GM18858 (cell line): ENCODE data around the gene ANKFY1.
"Not testable (repeated sequence)": the region's sequence is repeated elsewhere in the genome, so short reads cannot be mapped to it uniquely, and the experiment has no call there.

Experiments used
- ATAC-seq: cut with Tn5 transposase; IDR thresholded peaks from one replicate; pipeline ENCODE4 v1.9.1; 2021; ENCODE audit not compliant: unreplicated experiment

ANKFY1 gene

DNA sequence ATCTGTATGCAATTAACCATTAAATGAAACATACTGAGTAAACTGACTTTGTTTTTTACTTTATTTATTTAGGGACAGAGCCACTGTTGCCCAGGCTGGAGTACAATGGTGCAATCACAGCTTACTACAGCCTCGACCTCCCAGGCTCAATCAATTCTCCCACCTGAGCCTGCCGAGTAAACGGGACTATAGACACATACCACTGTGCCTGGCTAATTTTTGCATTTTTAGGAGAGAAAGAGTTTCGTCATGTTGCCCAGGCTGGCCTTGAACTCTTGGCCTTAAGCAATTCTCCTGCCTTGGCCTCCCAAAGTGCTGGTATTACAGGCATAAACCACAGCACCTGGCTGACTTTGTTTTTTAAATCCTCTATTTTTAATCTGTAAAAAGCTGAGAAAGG lies 42.6 kb downstream of the ANKFY1 start:
- ATAC-seq, result no peak

DNA sequence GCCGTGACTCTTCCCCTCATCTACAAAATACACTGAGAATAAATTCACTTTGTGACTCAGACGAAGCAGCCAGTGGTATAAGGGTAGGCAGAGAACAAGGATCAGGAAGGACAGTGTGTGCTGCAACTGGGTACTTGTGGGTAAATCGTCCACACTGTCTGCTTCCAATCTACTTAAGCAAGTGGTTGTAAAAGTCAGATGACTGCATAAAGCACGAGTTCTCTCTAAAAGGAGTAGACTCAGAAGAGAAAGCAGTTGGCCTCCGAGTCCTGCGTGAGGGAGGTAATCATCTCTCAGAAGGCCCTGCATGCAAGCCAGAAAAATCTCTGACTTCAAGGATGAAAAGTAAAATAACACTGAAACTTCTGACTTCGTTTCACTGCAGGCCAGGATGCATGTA lies 43.1 kb downstream of the ANKFY1 start:
- no peak for ATAC-seq

DNA sequence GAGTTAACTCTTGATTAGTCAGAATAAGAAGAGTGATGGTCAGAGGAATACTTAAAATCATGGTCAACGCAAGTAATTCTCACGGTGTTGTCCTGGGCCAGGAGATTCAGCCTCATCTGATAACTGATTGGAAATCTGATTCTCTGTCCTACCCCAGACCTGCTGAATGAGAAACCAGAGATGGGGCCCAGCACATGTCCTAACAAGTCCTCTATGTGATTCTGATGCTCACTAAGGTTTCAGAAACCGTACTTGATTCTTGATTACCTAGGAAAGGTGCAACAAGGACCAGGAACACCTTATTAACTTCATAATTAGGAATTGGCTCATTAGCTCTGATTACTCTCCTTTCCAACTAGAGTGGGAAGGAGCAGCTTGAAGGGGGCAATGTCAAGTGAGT lies 44.5 kb downstream of the ANKFY1 start:
- no peak for ATAC-seq

DNA sequence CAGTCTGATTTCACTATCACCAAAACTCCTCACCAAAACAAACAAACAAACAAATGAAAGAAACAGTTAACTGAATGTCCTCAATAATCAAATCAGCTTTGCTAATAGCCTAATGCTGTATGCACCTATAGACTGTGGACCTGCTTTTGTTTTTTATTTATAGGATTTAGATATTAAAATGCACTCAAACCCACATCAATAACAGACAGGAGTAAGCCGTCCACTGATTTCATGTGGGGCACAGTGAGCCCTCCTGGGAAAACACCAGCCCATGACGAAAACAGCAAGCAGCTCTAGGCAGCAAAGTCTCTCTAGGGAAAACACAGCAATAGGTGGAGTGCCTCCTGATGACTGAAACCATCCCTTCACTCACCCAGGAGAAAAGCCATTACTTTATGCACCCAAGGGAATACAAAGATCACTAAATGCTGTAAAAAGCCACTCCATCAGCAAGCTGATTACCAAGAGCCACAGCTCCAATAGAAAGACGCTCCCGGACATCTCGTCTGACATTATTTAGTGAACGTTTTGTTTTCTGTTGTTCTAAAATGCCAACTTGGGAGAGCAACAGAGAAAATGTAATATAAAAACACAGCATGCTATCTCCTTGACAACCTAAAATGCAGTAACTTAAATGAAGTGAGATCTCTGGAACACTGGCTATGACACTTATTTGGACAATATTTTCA lies 47.8 kb downstream of the ANKFY1 start:
- ATAC-seq, result no peak

DNA sequence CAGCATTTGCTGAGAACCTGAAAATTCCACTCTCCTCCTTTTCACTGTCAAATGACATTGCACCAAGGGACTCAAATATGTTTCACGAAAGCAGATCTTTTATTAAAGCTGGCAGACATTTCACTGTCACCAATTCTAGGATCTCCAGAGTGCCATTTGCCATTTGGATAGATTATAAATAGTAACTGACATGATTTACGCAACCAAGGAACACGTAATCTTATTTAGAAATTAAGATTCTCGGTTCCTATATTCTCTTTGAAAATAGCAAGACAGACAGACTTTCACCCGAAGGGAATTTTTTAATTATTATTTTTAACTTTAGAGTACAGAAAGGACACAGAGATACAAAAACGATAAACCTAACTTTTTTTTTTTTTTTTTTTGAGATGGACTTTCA lies 49.6 kb downstream of the ANKFY1 start:
- ATAC-seq, result no peak

DNA sequence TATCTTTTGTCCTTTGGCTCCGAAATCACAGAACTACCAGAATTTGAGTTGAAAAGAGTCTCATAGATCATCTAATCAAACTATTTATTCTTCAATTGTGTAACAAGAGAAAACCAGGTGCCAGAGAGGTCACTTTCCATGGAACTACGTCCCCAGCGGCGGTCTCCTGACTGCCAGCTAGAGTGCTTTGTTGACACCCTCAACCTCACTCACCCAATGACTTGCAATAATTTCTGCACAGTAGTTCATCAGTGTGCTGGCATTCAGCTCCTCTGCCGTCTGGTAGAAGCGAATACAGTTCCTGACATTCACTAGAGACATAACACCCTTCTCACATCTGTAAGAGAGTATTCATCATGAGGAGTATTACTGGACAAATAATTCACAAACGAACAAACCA lies 54.2 kb downstream of the ANKFY1 start:
- no peak for ATAC-seq

DNA sequence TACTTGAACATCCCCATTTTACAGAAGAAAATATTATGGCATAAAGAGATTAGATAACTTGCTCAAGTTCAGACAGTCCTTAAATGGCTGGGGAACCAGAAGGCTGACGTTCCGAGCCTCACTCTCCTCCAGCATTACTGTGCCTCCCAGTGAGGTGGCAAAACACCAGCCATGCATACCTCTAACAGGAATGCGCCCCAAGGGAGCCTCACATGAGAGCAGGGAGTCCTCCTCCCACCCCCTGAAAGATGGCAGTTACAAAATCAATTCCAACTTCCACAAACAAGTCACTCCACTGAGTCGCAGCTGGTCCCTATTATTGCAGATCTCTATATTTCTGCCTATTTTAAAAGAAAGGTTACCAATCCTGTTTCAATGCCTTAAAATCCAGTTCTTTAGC lies 55.5 kb downstream of the ANKFY1 start:
- no peak for ATAC-seq

DNA sequence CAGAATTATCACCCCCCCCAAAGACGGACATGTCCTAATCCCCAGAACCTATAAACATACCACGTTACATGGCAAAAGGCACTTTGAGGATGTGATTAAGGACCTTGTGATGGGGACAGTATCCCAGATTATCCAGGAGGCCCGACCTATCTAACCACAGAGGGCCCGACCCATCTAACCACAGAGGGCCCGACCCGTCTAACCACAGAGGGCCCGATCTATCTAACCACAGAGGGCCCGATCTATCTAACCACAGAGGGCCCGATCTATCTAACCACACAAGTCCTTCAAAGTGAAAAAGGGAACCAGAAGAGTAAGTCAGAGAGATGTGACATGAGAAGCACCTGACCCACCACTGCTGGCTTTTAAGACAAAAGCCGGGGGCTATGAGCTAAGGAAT lies 56.8 kb downstream of the ANKFY1 start:
- no peak for ATAC-seq

DNA sequence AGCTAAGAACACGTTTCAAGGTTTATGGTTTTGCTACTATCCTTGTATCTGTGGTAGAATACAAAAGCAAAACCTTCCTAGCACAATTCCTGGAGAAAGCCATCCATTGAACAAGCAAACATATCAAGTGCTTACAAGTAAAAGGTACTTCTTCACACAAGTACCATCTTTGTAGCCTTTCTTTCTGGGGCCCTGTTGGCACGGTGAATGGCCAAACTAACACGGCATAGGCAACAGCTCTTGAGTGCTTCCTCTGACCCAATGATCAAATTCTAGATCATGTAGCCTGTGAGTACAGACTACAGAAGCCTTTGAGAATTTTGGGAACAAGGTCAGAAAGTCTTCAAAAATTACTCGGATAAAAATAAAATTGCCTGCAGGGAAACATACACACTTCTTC lies 57.9 kb downstream of the ANKFY1 start:
- no peak for ATAC-seq

DNA sequence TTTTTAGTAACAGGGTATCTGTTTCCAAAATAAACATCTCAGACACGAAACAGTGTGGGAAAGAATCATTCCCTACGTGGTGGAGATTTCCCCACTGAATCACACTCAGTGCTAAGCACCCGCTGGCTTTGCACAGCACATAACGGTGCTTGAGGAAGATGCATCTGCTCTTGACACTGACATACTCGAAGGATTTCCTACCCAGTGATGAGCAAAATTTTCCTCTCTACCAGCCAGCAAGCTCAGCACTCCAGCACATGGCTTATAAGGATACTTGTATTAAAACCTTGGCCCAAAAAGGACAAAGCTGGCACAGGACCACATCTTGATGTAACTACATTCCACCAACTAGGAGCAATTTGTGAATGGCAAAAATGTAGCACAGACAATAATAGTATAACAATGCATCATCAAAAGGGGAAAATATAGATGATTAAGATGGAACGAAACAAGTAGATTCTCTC lies 59.0 kb downstream of the ANKFY1 start:
- no peak for ATAC-seq

DNA sequence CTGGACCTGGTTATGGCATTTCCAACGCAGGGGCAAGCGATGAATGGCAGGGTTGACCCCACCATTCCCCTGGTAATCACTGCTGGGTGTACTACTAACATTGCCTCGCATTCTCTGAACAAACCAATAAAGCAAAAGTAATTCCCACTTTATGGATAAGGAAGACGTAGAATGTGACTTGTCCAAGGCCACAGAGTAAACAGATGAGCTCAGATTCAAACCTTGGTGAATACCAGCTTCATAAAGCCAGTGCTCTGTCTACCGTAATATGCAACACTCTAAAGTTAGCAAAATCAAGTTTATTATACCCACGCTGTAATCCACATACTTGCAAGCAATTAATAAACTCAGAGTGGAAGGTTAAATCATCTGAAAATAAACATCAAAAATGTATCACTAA lies 59.6 kb downstream of the ANKFY1 start:
- ATAC-seq, result no peak

DNA sequence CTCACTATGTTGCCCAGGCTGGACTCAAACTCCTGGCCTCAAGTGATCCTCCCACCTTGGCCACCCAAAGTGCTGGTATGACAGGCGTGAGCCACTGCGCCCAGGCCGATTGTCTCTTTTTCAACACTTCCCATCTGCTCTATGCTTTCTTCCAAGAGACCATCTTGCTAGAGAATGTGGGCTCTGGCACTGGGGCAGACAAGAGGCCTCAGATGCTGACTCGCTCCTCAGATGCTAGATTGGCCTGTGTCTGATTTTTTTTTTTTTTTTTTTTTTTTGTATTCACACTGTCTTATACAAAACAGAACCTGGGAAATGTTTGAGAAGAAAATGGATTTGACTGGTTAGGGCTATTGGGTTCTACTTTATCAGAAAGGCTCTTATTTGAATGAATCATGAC lies 62.6 kb downstream of the ANKFY1 start:
- no peak for ATAC-seq

DNA sequence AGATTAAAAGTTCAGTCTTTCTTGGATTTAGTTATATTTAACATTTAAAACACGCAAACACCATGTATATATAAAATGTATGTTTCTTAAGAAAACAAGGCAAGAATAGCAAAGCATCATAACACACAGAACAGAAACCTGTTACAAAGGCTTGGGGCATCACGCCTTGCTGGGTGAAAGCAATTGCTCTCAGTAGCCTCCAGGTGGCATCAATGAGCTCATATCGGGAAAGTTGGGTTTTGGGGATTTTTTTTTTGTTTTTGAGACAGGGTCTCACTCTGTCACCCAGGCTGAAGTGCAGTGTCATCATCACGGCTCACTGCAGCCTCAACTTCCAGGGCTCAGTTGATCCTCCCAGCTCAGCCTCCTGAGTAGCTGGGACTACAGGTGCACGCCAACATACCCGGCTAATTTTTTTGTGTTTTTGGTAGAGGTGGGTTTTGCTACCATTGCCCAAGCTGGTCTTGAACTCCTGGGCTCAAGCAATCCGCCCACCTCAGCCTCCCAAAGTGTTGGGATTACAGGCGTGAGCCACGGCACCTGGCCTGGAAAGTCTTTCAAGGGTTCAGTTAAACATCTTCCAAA lies 63.9 kb downstream of the ANKFY1 start:
- no peak for ATAC-seq

DNA sequence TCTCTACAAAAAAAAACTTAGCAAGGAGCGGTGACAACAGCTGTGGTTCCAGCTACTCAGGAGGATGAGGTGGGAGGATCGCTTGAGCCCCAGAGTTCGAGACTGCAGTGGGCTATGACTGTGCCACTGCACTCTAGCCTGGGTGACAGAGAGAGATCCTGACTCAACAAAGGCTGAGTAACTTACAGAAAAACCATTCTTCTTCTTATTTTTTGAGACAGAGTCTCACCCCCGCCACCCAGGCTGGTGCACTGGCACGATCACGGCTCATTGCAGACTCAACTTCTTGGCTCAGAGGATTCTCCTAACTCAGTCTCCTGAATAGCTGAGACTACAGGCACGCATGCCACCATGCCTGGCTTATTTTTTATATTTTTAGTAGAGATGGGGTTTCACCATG lies 64.8 kb downstream of the ANKFY1 start:
- no peak for ATAC-seq

DNA sequence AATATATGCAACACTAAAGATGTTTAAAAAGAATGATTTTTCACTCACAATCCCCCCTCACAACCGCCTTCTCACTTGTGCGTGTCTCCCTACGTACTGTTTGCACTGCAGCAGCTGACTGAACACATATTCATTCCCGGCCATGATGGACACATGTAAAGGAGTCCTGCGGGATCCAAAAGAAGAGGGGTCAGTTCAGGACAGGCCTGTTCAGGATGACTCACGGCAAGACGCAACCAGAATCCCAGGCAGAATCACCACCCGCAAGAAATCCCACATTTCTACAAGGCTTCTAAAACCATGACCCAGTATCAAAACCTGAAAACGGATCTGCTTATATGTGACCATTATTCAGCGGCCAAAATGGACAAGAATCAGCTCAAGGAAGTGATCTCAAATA lies 68.5 kb downstream of the ANKFY1 start:
- ATAC-seq, result no peak

DNA sequence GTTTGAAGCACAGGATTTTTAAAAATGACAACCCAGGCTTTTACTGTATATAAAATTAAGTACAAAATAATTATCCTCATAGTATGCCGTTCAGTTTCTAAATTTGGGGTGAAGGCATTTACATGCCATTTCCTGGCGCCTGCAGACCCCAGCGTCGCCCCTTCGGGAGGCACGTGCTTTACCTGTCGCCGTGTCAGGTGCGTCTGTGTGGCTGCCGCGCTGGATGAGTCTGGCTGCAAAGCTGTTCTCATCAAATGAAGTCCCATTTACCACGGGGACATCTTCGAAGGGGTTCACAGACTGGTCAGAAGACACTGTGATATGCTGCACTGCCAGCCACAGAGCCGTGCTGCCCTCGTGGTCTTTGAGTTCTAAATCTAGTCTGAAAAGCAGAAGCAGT lies 69.0 kb downstream of the ANKFY1 start:
- ATAC-seq, result no peak

DNA sequence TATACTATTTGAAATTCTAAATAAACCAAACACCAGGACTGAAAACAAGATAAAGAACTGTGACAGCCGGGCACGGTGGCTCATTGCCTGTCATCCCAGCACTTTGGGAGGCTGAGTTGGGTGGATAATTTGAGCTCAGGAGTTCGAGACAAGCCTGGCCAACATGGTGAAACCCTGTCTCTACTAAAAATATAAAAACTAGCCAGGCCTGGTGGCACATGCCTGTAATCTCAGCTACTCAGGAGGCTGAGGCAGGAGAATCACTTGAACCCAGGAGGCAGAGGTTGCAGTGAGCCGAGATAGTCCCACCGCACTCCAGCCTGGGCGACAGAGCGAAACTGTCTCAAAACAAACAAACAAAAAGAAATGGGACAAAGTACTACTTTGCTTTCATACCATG lies 73.0 kb downstream of the ANKFY1 start:
- ATAC-seq, result not testable (repeated sequence)

DNA sequence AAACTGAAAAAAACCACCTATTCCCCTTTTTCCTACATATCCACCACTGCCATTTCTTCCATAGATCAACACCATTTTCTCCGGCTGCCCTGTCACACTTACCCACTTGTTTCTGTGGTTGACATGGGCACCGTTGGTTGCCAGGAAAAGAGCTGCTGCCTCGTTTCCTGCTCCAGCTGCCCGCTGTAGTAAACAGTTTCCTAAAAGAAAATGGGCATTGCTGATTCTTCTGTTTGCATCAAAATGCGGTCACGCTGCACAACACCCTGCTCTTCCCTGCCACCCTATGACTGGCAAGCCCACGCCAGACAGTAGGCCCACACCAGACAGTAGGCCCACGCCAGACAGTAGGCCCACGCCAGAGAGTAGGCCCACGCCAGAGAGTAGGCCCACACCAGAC lies 74.5 kb downstream of the ANKFY1 start:
- ATAC-seq, result no peak

DNA sequence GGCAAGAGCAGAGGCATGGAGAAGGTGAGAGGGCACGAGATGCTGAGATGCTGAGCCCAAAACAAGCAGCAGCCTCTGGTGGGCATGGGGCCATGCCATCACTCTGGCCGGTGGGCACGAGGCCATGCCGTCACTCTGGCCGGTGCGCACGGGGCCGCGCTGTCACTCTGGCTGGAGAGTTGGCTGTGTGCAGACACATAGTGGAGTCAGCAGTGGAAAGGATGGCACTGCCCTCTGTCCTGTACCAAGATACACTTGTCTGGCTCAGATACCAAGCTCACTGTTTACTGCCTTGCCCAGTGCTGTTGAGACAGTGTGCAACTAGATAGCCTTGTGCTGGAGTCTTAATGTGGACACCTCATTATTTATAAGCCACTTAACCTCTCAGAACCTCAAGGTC lies 75.7 kb downstream of the ANKFY1 start:
- no peak for ATAC-seq

DNA sequence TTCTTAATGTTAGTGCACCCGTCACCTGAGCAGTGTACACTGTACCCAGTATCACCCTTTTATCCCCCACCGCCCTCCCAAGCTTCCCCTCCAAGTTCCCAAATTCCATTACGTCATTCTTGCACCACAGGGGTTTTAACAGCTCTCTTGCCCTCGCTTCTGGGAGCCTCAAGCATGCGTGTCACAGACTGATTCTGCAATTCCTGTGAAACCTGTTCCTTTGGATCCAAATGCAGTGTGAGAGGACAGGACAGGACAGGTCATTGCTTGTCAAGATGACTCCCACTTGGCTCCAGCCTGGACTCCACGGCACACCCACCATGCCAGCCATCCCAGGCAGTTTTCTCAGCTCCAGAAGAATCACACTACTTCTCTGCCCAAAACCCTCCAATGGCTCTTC lies 76.7 kb downstream of the ANKFY1 start:
- ATAC-seq, result no peak

DNA sequence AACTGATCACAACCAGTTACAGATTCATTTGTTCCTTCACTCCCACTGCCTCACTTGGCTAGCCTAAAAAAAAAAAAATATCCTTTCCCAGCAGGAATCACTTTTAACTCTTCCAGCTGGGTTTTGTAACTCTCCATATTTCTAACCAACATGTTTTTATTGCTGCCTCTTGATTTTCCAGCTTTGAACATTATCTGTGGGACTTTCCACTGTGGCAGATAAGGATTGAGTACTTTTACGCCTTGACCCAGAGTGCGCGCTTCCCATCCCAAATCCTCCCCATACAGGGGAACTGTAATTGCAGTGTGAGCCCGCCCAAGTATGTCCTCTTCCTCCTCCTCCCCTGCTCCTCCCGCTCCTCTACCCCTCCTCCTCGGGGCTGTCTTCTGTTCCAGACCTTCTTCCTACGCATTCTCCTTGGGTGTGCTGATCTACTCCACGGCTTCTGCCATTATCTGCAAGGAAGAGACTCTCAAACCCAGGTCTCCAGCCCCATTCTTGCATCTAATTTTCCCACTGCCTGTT lies 77.4 kb downstream of the ANKFY1 start:
- no peak for ATAC-seq

DNA sequence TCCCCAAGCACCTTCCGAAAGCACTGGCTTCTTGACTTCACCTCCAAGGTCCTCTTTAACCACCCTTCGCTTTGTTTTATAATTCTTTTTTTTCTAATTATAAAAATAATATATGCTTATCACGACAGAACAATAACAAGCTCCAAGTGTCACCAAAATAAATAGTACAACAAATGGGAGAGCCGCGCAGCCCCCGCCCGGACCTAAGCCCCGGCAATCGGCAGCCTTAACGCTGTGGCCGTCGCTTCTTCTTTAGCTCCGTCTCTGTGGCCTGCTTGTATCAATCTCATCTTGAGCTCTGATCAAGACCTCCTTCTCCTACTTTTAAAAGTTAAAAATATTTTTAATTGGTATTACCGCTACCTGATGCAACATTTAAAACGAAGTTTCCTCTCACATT lies 78.1 kb downstream of the ANKFY1 start:
- no peak for ATAC-seq

DNA sequence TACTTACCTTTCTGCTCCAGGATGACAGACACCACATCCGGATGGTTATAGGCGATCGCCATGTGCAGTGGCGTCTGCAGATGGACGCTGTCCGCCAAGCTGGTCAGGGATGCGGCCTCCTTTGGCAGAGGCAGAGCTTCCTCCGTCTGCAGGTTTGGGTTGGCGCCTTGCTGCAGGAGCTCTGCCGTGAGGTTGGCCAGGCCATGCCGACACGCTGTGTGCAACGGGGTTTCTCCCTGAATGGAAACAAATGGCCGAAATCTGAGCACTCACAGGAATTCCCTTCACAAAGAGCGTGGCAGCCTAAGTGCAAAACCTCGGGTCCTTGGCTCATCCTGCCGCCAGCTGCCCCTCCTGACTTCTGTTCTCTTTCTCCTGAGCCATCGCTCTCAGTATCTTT lies 79.0 kb downstream of the ANKFY1 start:
- no peak for ATAC-seq
